HG03565 (cell line): ENCODE measurements around the gene RMP24.

Source experiments
- ATAC-seq: cut with Tn5 transposase; IDR thresholded peaks from one replicate; pipeline ENCODE4 v1.9.1; 2021; ENCODE audit warnings: mild to moderate bottlenecking, moderate library complexity; ENCODE audit not compliant: unreplicated experiment

The RMP24 gene

GRCh38 chr18:35972197-35973000 is at the start of gene RMP24:
Gene RMP24, plus strand, starts transcription at chr18:35972679.
- ATAC-seq = peak; percentile 77

GRCh38 chr18:35923939-35924684 is 48.4 kb upstream of the RMP24 start:
- ATAC-seq = no peak

GRCh38 chr18:35926884-35927283 is 45.6 kb upstream of the RMP24 start:
- ATAC-seq = no peak

GRCh38 chr18:35927430-35927829 is 45.0 kb upstream of the RMP24 start:
- ATAC-seq = no peak

- no peak for ATAC-seq
Observed at GRCh38 chr18:35933982-35934381, 38.5 kb upstream of the RMP24 start.

GRCh38 chr18:35934891-35935290 is 37.6 kb upstream of the RMP24 start:
- ATAC-seq = no peak

GRCh38 chr18:35935805-35936204 is 36.7 kb upstream of the RMP24 start:
- ATAC-seq = no peak

- ATAC-seq = no peak
Observed at GRCh38 chr18:35936951-35937350, 35.5 kb upstream of the RMP24 start.

GRCh38 chr18:35938158-35938557 is 34.3 kb upstream of the RMP24 start:
- ATAC-seq = no peak

- no peak for ATAC-seq
Observed at GRCh38 chr18:35938562-35938961, 33.9 kb upstream of the RMP24 start.

GRCh38 chr18:35939138-35939537 is 33.3 kb upstream of the RMP24 start:
- no peak for ATAC-seq

GRCh38 chr18:35941299-35941698 is 31.2 kb upstream of the RMP24 start:
- ATAC-seq = no peak

GRCh38 chr18:35942133-35942532 is 30.3 kb upstream of the RMP24 start:
- no peak for ATAC-seq

GRCh38 chr18:35942661-35943060 is 29.8 kb upstream of the RMP24 start:
- no peak for ATAC-seq

- ATAC-seq = no peak
Observed at GRCh38 chr18:35948080-35948479, 24.4 kb upstream of the RMP24 start.

- ATAC-seq = no peak
Observed at GRCh38 chr18:35949090-35949489, 23.4 kb upstream of the RMP24 start.

- no peak for ATAC-seq
Observed at GRCh38 chr18:35949903-35950627, 22.4 kb upstream of the RMP24 start.

GRCh38 chr18:35950628-35950982 is 21.9 kb upstream of the RMP24 start:
- no peak for ATAC-seq

- no peak for ATAC-seq
Observed at GRCh38 chr18:35953688-35954087, 18.8 kb upstream of the RMP24 start.

GRCh38 chr18:35956226-35956625 is 16.3 kb upstream of the RMP24 start:
- ATAC-seq = no peak

GRCh38 chr18:35962320-35962719 is 10.2 kb upstream of the RMP24 start:
- ATAC-seq = no peak

GRCh38 chr18:35964319-35964718 is 8.2 kb upstream of the RMP24 start:
- ATAC-seq = no peak
